Astrocyte (in vitro differentiated cells and primary cell): ENCODE data around the gene RAB8B.

ENCODE experiments used
- EZH2 ChIP-seq: IDR thresholded peaks from 2 replicates; pipeline ENCODE4 v1.6.1; 2012; ENCODE audit warnings: mild to moderate bottlenecking, low read length, inconsistent platforms; ENCODE audit not compliant: insufficient read depth
- TF ChIP-seq, protein P1 (sequence below): IDR thresholded peaks from 2 replicates; pipeline ENCODE4 v1.5.1; 2011; ENCODE audit warnings: low read depth, mild to moderate bottlenecking, inconsistent platforms, low read length, moderate library complexity; ENCODE audit not compliant: insufficient read depth

DNA sequence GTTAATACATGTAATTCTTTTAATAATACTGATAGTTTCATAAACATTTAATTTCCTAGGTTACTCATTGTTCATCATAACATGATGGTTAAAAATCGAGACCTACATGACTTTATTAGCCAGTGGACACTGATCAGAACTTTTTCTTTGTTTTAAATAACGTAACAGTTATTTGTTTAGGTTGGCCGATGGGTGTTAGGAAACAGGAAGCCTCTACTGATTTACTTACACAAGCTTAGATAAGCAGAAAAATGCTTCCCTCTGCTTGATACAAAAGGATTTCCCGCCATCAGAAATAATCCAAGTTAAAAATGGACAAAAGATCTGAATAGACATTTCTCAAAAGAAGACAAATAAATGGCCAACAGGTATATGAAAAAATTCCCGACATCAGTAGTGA lies 71.4 kb downstream of the RAB8B start:
- TF ChIP-seq, protein P1, sequence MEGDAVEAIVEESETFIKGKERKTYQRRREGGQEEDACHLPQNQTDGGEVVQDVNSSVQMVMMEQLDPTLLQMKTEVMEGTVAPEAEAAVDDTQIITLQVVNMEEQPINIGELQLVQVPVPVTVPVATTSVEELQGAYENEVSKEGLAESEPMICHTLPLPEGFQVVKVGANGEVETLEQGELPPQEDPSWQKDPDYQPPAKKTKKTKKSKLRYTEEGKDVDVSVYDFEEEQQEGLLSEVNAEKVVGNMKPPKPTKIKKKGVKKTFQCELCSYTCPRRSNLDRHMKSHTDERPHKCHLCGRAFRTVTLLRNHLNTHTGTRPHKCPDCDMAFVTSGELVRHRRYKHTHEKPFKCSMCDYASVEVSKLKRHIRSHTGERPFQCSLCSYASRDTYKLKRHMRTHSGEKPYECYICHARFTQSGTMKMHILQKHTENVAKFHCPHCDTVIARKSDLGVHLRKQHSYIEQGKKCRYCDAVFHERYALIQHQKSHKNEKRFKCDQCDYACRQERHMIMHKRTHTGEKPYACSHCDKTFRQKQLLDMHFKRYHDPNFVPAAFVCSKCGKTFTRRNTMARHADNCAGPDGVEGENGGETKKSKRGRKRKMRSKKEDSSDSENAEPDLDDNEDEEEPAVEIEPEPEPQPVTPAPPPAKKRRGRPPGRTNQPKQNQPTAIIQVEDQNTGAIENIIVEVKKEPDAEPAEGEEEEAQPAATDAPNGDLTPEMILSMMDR: no peak
- TF ChIP-seq EZH2: no peak
